H4 (cell line): ENCODE data around the gene THADA. TPM values are rescaled to one million over a fixed set of nuclear protein-coding genes. Genes with fewer than 3 reads are reported as not detected.
"Not testable (repeated sequence)": the region's sequence is repeated elsewhere in the genome, so short reads cannot be mapped to it uniquely, and the experiment has no call there.

Source experiments
- DNase-seq: peaks from one replicate; pipeline ENCODE4 v3.0.0-alpha.2; 2015; ENCODE audit warnings: low spot score
- total RNA-seq: library from RNA; depleted of rRNA; stranded (reverse); fragments of >200 nt; shearing (Covaris generic); gene quantifications from 2 replicates; pipeline ENCODE4 v1.2.3, GENCODE V29; 2014

The THADA gene
- total RNA-seq, 1 experiment from 2014 or later: 10.9 TPM

GRCh38 chr2:43389581-43390466, 206.0 kb downstream of the THADA start:
- no peak for DNase-seq

GRCh38 chr2:43388371-43388770, 207.5 kb downstream of the THADA start:
- DNase-seq: no peak

- no peak for DNase-seq
These were observed 208.5 kb downstream of the THADA start for GRCh38 chr2:43387092-43388062.

GRCh38 chr2:43386679-43387078, 209.2 kb downstream of the THADA start:
- DNase-seq: not testable (repeated sequence)

GRCh38 chr2:43384143-43384542, 211.7 kb downstream of the THADA start:
- no peak for DNase-seq

GRCh38 chr2:43383533-43383932, 212.3 kb downstream of the THADA start:
- no peak for DNase-seq

- DNase-seq: no peak
These were observed 216.3 kb downstream of the THADA start for GRCh38 chr2:43379494-43379893.

GRCh38 chr2:43377327-43377726, 218.5 kb downstream of the THADA start:
- no peak for DNase-seq

GRCh38 chr2:43376523-43377198, 219.2 kb downstream of the THADA start:
- no peak for DNase-seq

GRCh38 chr2:43375746-43376522, 219.9 kb downstream of the THADA start:
- DNase-seq: no peak

- DNase-seq: no peak
These were observed 223.3 kb downstream of the THADA start for GRCh38 chr2:43372416-43373081.

GRCh38 chr2:43370705-43371104, 225.1 kb downstream of the THADA start:
- DNase-seq: no peak

- no peak for DNase-seq
These were observed 225.7 kb downstream of the THADA start for GRCh38 chr2:43370146-43370545.

GRCh38 chr2:43368483-43369385, 227.1 kb downstream of the THADA start:
- no peak for DNase-seq

GRCh38 chr2:43367012-43367782, 228.6 kb downstream of the THADA start:
- DNase-seq: no peak

- DNase-seq: no peak
These were observed 232.7 kb downstream of the THADA start for GRCh38 chr2:43363120-43363519.

- DNase-seq: no peak
These were observed 234.6 kb downstream of the THADA start for GRCh38 chr2:43361286-43361685.

- no peak for DNase-seq
These were observed 235.7 kb downstream of the THADA start for GRCh38 chr2:43360137-43360536.
